Measurements from ENCODE around the gene TCIRG1. TPM values are rescaled to one million over a fixed set of nuclear protein-coding genes. Genes with fewer than 3 reads are reported as not detected.

The TCIRG1 gene
- total RNA-seq, 1 donor = 134 TPM

DNA sequence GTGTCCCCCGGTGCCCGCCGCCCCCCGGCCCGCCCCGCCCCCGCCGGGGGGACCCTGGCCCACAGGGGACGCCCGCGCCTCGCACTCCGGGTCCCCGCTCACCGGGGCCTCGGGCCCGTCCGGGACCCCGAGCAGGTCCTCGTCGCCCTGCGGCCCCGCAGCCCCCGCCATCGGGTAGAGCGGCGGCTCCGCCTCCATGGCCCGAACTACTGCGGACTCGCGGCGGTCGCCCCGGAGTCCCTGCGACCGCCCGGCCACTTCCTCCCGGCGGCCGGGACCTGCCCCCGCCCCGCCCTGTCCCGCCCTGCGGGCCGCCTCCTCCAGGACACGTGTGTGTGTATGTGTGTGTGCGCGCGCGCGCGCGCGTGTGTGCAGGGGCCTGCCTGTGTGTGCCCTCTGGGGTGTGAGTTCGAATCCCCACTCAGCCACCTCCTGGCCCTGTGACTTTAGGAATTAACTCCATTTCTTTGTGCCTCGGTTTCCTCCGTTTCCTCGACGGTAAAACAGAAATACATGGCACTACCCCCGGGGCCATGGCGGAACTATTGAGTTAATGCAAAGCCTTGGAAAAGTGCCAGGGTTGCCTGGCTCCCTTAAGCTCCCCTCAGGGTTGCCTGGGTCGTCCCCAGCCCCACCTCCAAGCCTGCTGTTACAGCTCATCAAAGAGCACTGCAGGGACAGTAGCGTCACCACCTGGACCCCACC, 34.8 kb upstream of the TCIRG1 start, which contains the start of gene UNC93B1:
TSS of gene UNC93B1 (minus strand) at position 252 of the 705 bp plus-strand sequence. CDS start at position 198, 54 bp downstream.
- DNase-seq (ENCODE audit: low read depth) = peak; percentile 78
- TF ChIP-seq, protein P1, sequence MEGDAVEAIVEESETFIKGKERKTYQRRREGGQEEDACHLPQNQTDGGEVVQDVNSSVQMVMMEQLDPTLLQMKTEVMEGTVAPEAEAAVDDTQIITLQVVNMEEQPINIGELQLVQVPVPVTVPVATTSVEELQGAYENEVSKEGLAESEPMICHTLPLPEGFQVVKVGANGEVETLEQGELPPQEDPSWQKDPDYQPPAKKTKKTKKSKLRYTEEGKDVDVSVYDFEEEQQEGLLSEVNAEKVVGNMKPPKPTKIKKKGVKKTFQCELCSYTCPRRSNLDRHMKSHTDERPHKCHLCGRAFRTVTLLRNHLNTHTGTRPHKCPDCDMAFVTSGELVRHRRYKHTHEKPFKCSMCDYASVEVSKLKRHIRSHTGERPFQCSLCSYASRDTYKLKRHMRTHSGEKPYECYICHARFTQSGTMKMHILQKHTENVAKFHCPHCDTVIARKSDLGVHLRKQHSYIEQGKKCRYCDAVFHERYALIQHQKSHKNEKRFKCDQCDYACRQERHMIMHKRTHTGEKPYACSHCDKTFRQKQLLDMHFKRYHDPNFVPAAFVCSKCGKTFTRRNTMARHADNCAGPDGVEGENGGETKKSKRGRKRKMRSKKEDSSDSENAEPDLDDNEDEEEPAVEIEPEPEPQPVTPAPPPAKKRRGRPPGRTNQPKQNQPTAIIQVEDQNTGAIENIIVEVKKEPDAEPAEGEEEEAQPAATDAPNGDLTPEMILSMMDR (IDR thresholded peaks at IDR 0.05; ENCODE audit: insufficient read depth, low read depth, low read length) = no peak
- H3K4me3 ChIP-seq (ENCODE audit: low read depth, low read length) = peak within 1 kb of the TSS; percentile 66

GRCh38 chr11:68004551-68005335, 34.1 kb upstream of the TCIRG1 start:
- peak overlapping the region; percentile 66 for H3K4me3 ChIP-seq (ENCODE audit: low read depth, low read length)
- TF ChIP-seq, protein P1 (IDR thresholded peaks at IDR 0.05; ENCODE audit: insufficient read depth, low read depth, low read length) = no peak
- DNase-seq (ENCODE audit: low read depth) = no peak

DNA sequence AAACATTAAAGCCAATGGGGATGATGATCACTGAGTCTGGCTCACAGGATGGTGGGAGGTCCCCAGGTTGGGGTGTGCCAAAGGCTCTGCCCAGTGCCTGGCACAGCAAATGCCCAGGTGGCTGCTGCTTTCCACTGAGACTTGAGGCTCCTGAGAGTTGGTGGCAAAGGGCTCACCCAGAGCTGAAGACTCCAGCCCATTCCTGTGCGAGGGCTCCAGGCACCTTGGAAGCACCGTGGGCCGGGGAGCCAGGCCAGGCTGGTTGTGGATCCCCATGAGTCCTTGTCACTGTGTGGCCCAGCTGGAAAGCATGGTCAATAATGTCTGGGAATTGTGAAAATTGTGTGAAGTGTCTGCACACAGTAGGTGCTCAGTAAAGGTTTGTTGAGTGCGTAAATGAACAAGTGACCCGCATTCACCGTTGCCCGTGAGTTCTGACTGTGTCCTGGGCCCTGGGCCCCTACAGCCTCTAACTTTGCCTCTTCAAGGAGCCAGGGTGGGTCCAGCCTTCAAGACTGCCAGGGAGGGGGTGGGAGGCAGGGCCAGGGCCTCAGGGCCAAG, 32.1 kb upstream of the TCIRG1 start:
- no peak for DNase-seq (ENCODE audit: low read depth)
- H3K4me3 ChIP-seq (ENCODE audit: low read depth, low read length) = no peak overlapping the region
- TF ChIP-seq, protein P1 (IDR thresholded peaks at IDR 0.05; ENCODE audit: insufficient read depth, low read depth, low read length) = no peak

GRCh38 chr11:68007498-68008380, 31.1 kb upstream of the TCIRG1 start:
- TF ChIP-seq, protein P1 (IDR thresholded peaks at IDR 0.05; ENCODE audit: insufficient read depth, low read depth, low read length) = no peak
- DNase-seq (ENCODE audit: low read depth) = no peak
- H3K4me3 ChIP-seq (ENCODE audit: low read depth, low read length) = no peak overlapping the region

GRCh38 chr11:68008381-68009337, 30.2 kb upstream of the TCIRG1 start:
- no peak overlapping the region for H3K4me3 ChIP-seq (ENCODE audit: low read depth, low read length)
- DNase-seq (ENCODE audit: low read depth) = no peak
- TF ChIP-seq, protein P1 (IDR thresholded peaks at IDR 0.05; ENCODE audit: insufficient read depth, low read depth, low read length) = no peak
